H9 (cell line): ENCODE measurements around the gene AIF1L. TPM values are rescaled to one million over a fixed set of nuclear protein-coding genes. Genes with fewer than 3 reads are reported as not detected.
"Not testable (repeated sequence)": the region's sequence is repeated elsewhere in the genome, so short reads cannot be mapped to it uniquely, and the experiment has no call there.

Experiments
- DNase-seq: peaks from one replicate; pipeline ENCODE4 v3.0.0-alpha.2; 2017
- H2AFZ ChIP-seq: one replicate; pipeline ENCODE4 v1.6.1; 2013; ENCODE audit warnings: mild to moderate bottlenecking, low read length, control low read depth, moderate library complexity
- H2AK5ac ChIP-seq: 2 replicates; pipeline ENCODE4 v1.6.1; 2013; ENCODE audit warnings: low read length, control low read depth, mixed read lengths; ENCODE audit not compliant: insufficient read length
- H2BK120ac ChIP-seq: one replicate; pipeline ENCODE4 v1.6.1; 2013; ENCODE audit warnings: low read depth, mild to moderate bottlenecking, low read length, control low read depth, inconsistent platforms; ENCODE audit not compliant: poor library complexity, severe bottlenecking
- H2BK12ac ChIP-seq: 2 replicates; pipeline ENCODE4 v1.6.1; 2013; ENCODE audit warnings: low read length, control low read depth, mixed read lengths, low read depth; ENCODE audit not compliant: insufficient read length
- H2BK15ac ChIP-seq: 2 replicates; pipeline ENCODE4 v1.6.1; 2013; ENCODE audit warnings: low read depth, low read length, control low read depth
- H2BK20ac ChIP-seq: one replicate; pipeline ENCODE4 v1.6.1; 2013; ENCODE audit warnings: low read depth, mild to moderate bottlenecking, low read length, control low read depth, inconsistent platforms; ENCODE audit not compliant: poor library complexity, severe bottlenecking
- H2BK5ac ChIP-seq: 2 replicates; pipeline ENCODE4 v1.6.1; 2013; ENCODE audit warnings: low read length, control low read depth, mixed read lengths; ENCODE audit not compliant: insufficient read length
- H3K14ac ChIP-seq: 2 replicates; pipeline ENCODE4 v1.6.1; 2013; ENCODE audit warnings: low read length, control low read depth; ENCODE audit not compliant: insufficient read depth
- H3K18ac ChIP-seq: 2 replicates; pipeline ENCODE4 v1.6.1; 2013; ENCODE audit warnings: low read depth, mild to moderate bottlenecking, mixed read lengths, low read length, control low read depth; ENCODE audit not compliant: insufficient read length
- H3K23ac ChIP-seq: 2 replicates; pipeline ENCODE4 v1.6.1; 2013; ENCODE audit warnings: low read length, control low read depth, mixed read lengths, low read depth; ENCODE audit not compliant: insufficient read length
- H3K23me2 ChIP-seq: 2 replicates; pipeline ENCODE4 v1.6.1; 2013; ENCODE audit warnings: low read depth, mild to moderate bottlenecking, mixed read lengths, low read length, control low read depth; ENCODE audit not compliant: insufficient read length, poor library complexity, severe bottlenecking
- H3K27ac ChIP-seq: 2 replicates; pipeline ENCODE4 v1.5.1; 2013; ENCODE audit warnings: low read length, control low read depth, mixed read lengths, low read depth; ENCODE audit not compliant: insufficient read length
- H3K27me3 ChIP-seq: 2 replicates; pipeline ENCODE4 v1.6.1; 2013; ENCODE audit warnings: low read length, control low read depth, inconsistent platforms; ENCODE audit not compliant: insufficient read depth
- H3K4ac ChIP-seq: 2 replicates; pipeline ENCODE4 v1.6.1; 2013; ENCODE audit warnings: low read depth, mild to moderate bottlenecking, control low read depth, inconsistent platforms, low read length, moderate library complexity
- H3K4me1 ChIP-seq: 2 replicates; pipeline ENCODE4 v1.6.1; 2013; ENCODE audit warnings: low read length, control low read depth, inconsistent platforms; ENCODE audit not compliant: insufficient read depth
- H3K4me2 ChIP-seq: 2 replicates; pipeline ENCODE4 v1.6.1; 2013; ENCODE audit warnings: low read length, control low read depth, mixed read lengths; ENCODE audit not compliant: insufficient read length, insufficient read depth
- H3K56ac ChIP-seq: 2 replicates; pipeline ENCODE4 v1.6.1; 2013; ENCODE audit warnings: low read depth, mild to moderate bottlenecking, mixed read lengths, low read length, control low read depth; ENCODE audit not compliant: insufficient read length
- H3K79me1 ChIP-seq: 2 replicates; pipeline ENCODE4 v1.6.1; 2013; ENCODE audit warnings: low read depth, mild to moderate bottlenecking, moderate library complexity, low read length, control low read depth, inconsistent platforms; ENCODE audit not compliant: insufficient read depth, poor library complexity, severe bottlenecking
- H3K79me2 ChIP-seq: 2 replicates; pipeline ENCODE4 v1.6.1; 2013; ENCODE audit warnings: low read length, control low read depth, inconsistent platforms; ENCODE audit not compliant: insufficient read depth
- H3K9ac ChIP-seq: 2 replicates; pipeline ENCODE4 v1.6.1; 2013; ENCODE audit warnings: low read length, control low read depth, mixed read lengths; ENCODE audit not compliant: insufficient read length; ENCODE audit errors: extremely low read depth
- H3K9me3 ChIP-seq: one replicate; pipeline ENCODE4 v1.6.1; 2013; ENCODE audit warnings: low read depth, low read length, inconsistent platforms; ENCODE audit not compliant: control insufficient read depth
- H3T11ph ChIP-seq: one replicate; pipeline ENCODE4 v1.6.1; 2013; ENCODE audit warnings: mild to moderate bottlenecking, low read length, control low read depth, inconsistent platforms
- H4K20me1 ChIP-seq: one replicate; pipeline ENCODE4 v1.6.1; 2013; ENCODE audit not compliant: control insufficient read depth, insufficient read length, insufficient read depth
- H4K5ac ChIP-seq: 2 replicates; pipeline ENCODE4 v1.6.1; 2013; ENCODE audit warnings: low read depth, mild to moderate bottlenecking, mixed read lengths, low read length, control low read depth; ENCODE audit not compliant: insufficient read length
- H4K8ac ChIP-seq: replicated peaks from 2 replicates; pipeline ENCODE4 v1.6.1; 2013; ENCODE audit warnings: low read length, control low read depth, mixed read lengths, low read depth; ENCODE audit not compliant: insufficient read length
- H4K91ac ChIP-seq: 2 replicates; pipeline ENCODE4 v1.6.1; 2013; ENCODE audit warnings: low read depth, mild to moderate bottlenecking, moderate library complexity, mixed read lengths, low read length, control low read depth; ENCODE audit not compliant: insufficient read length
- H3K27ac Mint-ChIP-seq, 3 experiments: 2 replicates in 2 of 3; 3 replicates in 1 of 3; pipeline ENCODE4 v1.8.0; 2020 to 2021; ENCODE audit warnings: mixed read lengths in 3 of 3, mild to moderate bottlenecking in 1 of 3, moderate library complexity in 1 of 3
- H3K27me3 Mint-ChIP-seq: 2 replicates; pipeline ENCODE4 v1.8.0; 2021; ENCODE audit warnings: low read depth, mild to moderate bottlenecking, moderate library complexity, mixed read lengths
- H3K36me3 Mint-ChIP-seq, 3 experiments: 2 replicates in 2 of 3; 3 replicates in 1 of 3; pipeline ENCODE4 v1.8.0; 2020 to 2021; ENCODE audit warnings: low read depth in 3 of 3, mixed read lengths in 3 of 3; ENCODE audit not compliant: insufficient read depth in 1 of 3
- H3K4me1 Mint-ChIP-seq, 2 experiments: 2 replicates each; pipeline ENCODE4 v1.8.0; 2020; ENCODE audit warnings: mixed read lengths in 2 of 2
- H3K4me3 Mint-ChIP-seq, 2 experiments: 2 replicates in 1 of 2; 3 replicates in 1 of 2; pipeline ENCODE4 v1.8.0; 2020 to 2021; ENCODE audit warnings: mild to moderate bottlenecking in 2 of 2, mixed read lengths in 2 of 2, moderate library complexity in 1 of 2
- H3K9me3 Mint-ChIP-seq, 2 experiments: 2 replicates in 1 of 2; 3 replicates in 1 of 2; pipeline ENCODE4 v1.8.0; 2020; ENCODE audit warnings: mild to moderate bottlenecking in 2 of 2, mixed read lengths in 2 of 2, moderate library complexity in 1 of 2
- CTCF ChIP-seq: fragments of 200-600 bp; sonication (generic); conservative IDR thresholded peaks from 3 replicates; pipeline ENCODE4 v1.8.0; 2021; ENCODE audit warnings: antibody characterized with exemption, mild to moderate bottlenecking
- WGBS: extraction: QIAGEN DNeasy Blood & Tissue Kit; methylation state at CpG from one replicate; pipeline ENCODE4 v1.1.7; 2013; ENCODE audit warnings: missing lambda C conversion rate, low lambda C conversion rate, mixed read lengths; ENCODE audit not compliant: insufficient read length; ENCODE audit errors: extremely low coverage; 5-methylcytosine and 5-hydroxymethylcytosine counted together
- total RNA-seq: library from RNA; stranded (reverse); gene quantifications from 2 replicates; pipeline ENCODE4 v1.2.1, GENCODE V29; 2021

The AIF1L gene
- total RNA-seq, 1 experiment from 2014 or later: 122 TPM

GRCh38 chr9:131099102-131099606 lies 2.8 kb downstream of the AIF1L start:
- Histone ChIP-seq H4K20me1 (no peaks in the 10 kb centered on the region), H3K18ac (no peak overlapping the region), H3K4me2 (no peak overlapping the region), H2BK20ac (no peak overlapping the region), H4K5ac (no peak overlapping the region), H2BK5ac (no peak overlapping the region), H3K14ac (peak overlapping the region; percentile 35; the same call in 1 of the 2 replicates), H3K23ac (no peak overlapping the region), H3K9ac (no peak overlapping the region), H2BK12ac (no peak overlapping the region), H3K27ac (no peak overlapping the region), H2AK5ac (no peak overlapping the region), H3K56ac (no peak overlapping the region), H4K91ac (no peak overlapping the region), H3K4ac (no peak overlapping the region), H2BK120ac (no peak overlapping the region), H3K4me1 (peaks cover 20% of the 10 kb centered on the region; the same call in 1 of the 2 replicates), H3T11ph (no peak overlapping the region), H2BK15ac (no peak overlapping the region), H3K79me1 (no peaks in the 10 kb centered on the region), H3K79me2 (no peaks in the 10 kb centered on the region; the same call in 1 of the 2 replicates), H3K9me3 (no peaks in the 10 kb centered on the region), H2AFZ (no peak overlapping the region), H4K8ac (no peak overlapping the region), H3K23me2 (peaks cover 3% of the 10 kb centered on the region), H3K27me3 (no peaks in the 10 kb centered on the region)
- peak overlapping the region in 1 of 2 experiments; percentile 68; a peak in 2 of 5 replicates for H3K4me3 Mint-ChIP-seq
- no CpG with 5 or more reads among the region's 8 CpGs for WGBS
- no peak for TF ChIP-seq CTCF
- H3K27me3 Mint-ChIP-seq: peaks cover 18% of the 10 kb centered on the region
- peaks cover 10 to 37% (median 22%) of the 10 kb centered on the region in 3 experiments; a peak in 6 of 7 replicates for H3K36me3 Mint-ChIP-seq
- H3K4me1 Mint-ChIP-seq: peaks cover 56 to 64% of the 10 kb centered on the region in 2 experiments
- peak overlapping the region; percentile 30 to 86 (median 75); a peak in 4 of 7 replicates for H3K27ac Mint-ChIP-seq
- H3K9me3 Mint-ChIP-seq: no peaks in the 10 kb centered on the region; a peak in 2 of 5 replicates
- DNase-seq: no peak

GRCh38 chr9:131099845-131100244 lies 3.5 kb downstream of the AIF1L start:
- H4K5ac ChIP-seq, H3K4me2 ChIP-seq: not testable (repeated sequence)

More at GRCh38 chr9:131099845-131100244, 3.5 kb downstream of the AIF1L start:
- not testable (repeated sequence) for H3K9ac ChIP-seq, H3K56ac ChIP-seq, H2BK120ac ChIP-seq, H2BK15ac ChIP-seq, H2AFZ ChIP-seq, H3K79me2 ChIP-seq, H4K8ac ChIP-seq, H2BK20ac ChIP-seq, H3K79me1 ChIP-seq, H3K14ac ChIP-seq, H4K20me1 ChIP-seq, H3K9me3 Mint-ChIP-seq, DNase-seq, H3K23me2 ChIP-seq, H4K91ac ChIP-seq, H2BK5ac ChIP-seq, H3K23ac ChIP-seq, H3K27ac ChIP-seq, H2BK12ac ChIP-seq, H3K18ac ChIP-seq, H3T11ph ChIP-seq, H3K27me3 ChIP-seq, H2AK5ac ChIP-seq, H3K4ac ChIP-seq, H3K9me3 ChIP-seq
- H3K27me3 Mint-ChIP-seq: peaks cover 12% of the 10 kb centered on the region
- peaks cover 20% of the 10 kb centered on the region; the same call in 1 of the 2 replicates for H3K4me1 ChIP-seq
- peaks cover 10 to 42% (median 22%) of the 10 kb centered on the region in 3 experiments; a peak in 6 of 7 replicates for H3K36me3 Mint-ChIP-seq
- no CpG with 5 or more reads among the region's 8 CpGs for WGBS
- peak overlapping the region in 2 of 3 experiments; percentile 79 to 87; a peak in 3 of 7 replicates for H3K27ac Mint-ChIP-seq
- H3K4me1 Mint-ChIP-seq: peaks cover 55 to 67% of the 10 kb centered on the region in 2 experiments
- H3K4me3 Mint-ChIP-seq: peak overlapping the region in 1 of 2 experiments; percentile 57; a peak in 1 of 5 replicates
